ENCODE measurements around the gene PPARG.
"Not testable (repeated sequence)": the region's sequence is repeated elsewhere in the genome, so short reads cannot be mapped to it uniquely, and the experiment has no call there.

PPARG gene

GRCh38 chr3:12278566-12278965 lies 10.3 kb upstream of the PPARG start:
- in situ Hi-C loops (cut with HindIII; ENCODE audit: low sequenced_read_pairs), result no loop called here

- in situ Hi-C loops (cut with HindIII; ENCODE audit: low sequenced_read_pairs), result no loop called here
These were observed 9.1 kb upstream of the PPARG start for GRCh38 chr3:12279591-12280326.

DNA sequence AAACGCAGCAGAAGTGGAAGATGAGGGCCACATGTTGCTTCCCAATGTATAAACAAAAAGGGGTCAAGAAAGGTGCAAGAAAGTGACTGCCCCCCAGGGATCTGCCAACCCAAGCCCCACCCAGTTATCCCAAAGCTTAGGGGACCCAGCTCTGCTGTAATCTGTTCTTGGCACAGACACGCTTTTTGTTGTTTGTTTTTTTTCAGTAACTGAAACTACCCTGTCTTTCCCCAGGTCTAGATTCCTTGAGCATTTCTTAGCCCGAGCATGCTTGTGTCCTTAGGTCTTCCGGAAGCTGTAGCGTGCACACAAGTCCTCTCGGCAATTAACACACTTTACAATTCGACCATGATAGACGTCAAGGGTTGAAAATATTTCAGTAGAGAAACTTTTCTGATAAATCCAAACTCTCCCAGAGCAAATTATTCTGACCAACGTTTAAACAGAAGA lies 8.5 kb upstream of the PPARG start:
- in situ Hi-C loops (cut with HindIII; ENCODE audit: low sequenced_read_pairs), result no loop called here

DNA sequence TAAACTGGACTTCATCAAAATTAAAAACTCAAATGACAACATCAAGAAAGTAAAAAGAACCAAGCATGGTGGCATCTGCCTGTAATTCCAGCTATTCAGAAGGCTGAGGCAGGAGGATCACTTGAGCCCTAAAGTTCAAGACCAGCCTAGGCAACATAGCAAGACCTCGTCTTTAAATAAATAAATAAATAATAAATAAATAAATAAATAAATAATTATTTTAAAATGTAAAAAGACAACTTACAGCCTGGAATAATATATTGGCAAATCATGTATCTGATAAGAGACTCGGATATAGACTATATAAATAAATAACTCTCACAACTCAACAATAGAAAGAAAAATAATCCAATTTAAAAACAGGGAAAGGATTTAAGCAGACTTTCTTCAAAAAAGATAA lies 4.3 kb upstream of the PPARG start:
- in situ Hi-C loops (cut with HindIII; ENCODE audit: low sequenced_read_pairs), result no loop called here

DNA sequence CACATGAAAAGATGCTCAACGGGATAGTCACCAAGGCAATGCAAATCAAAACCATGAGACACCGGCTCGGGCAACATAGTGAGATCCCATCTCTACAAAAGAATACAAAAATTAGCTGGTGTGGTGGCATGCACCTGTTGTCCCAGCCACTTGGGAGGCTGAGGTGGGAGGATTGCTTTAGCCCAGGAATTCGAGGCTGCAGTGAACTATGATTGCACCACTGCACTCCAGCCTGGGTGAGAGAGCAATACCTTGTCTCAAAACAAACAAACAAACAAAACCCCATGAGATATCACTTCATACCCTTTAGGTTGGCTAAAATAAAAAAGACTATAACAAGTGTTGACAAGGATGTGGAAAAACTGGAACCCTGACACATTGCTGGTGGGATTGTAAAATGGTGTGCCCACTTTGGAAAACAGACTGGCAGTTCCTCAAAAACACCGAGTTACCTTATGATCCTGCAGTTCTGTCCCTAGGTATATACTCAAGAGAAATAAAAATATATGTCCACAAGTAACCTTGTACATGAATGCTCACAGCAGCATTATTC lies 3.8 kb upstream of the PPARG start:
- in situ Hi-C loops (cut with HindIII; ENCODE audit: low sequenced_read_pairs), result no loop called here

DNA sequence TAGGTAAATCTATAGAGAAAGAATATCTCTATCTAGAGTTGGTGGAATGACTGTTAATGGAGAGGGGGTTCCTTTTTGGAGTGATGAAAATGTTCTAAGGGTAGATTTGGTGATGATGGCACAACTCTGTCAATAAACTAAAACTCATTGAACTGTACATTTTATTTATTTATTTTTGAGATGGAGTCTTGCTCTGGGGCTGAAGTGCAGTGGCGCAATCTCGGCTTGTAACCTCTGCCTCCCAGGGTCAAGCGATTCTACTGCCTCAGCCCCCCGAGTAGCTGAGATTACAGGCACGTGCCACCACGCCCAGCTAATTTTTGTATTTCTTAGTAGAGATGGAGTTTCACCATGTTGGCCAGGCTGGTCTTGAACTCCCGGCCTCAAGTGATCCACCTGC lies 3.1 kb upstream of the PPARG start:
- in situ Hi-C loops (cut with HindIII; ENCODE audit: low sequenced_read_pairs), result not testable (repeated sequence)

DNA sequence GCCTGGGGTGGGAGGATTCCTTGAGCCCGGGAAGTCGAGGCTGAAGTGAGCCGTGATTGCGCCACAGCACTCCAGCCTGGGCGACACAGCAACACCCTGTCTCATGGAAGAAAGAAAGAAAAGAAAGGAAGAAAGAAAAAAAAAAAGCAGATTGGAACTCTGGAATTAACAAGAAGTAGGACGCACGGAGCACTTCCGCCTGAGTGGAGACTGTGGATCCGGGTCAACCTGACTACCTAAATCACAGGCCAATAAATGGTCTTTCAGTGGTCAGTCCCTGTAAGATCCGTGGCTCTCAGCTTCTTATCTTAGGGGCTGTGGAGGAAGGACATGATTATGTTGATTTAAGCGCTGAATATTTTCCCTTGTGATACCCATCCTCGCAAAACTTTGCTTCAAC lies 2.4 kb upstream of the PPARG start:
- in situ Hi-C loops (cut with HindIII; ENCODE audit: low sequenced_read_pairs), result no loop called here

GRCh38 chr3:12286927-12287726 lies 1.7 kb upstream of the PPARG start:
- in situ Hi-C loops (cut with HindIII; ENCODE audit: low sequenced_read_pairs), result no loop called here

DNA sequence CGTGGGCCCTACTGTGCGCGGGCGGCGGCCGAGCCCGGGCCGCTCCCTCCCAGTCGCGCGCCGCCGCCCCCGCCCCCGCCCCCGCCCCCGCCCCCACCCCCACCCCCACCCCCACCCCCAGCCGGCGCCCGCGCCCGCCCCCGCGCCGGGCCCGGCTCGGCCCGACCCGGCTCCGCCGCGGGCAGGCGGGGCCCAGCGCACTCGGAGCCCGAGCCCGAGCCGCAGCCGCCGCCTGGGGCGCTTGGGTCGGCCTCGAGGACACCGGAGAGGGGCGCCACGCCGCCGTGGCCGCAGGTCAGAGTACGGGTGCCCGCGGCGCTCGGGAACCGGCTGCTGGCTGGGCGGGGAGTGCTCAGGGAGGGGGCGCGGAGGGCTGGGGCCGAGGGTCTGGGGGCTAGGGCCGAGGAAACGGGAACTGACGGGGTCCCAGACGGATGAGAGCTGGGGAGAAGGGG lies 1.1 kb upstream of the PPARG start:
- in situ Hi-C loops (cut with HindIII; ENCODE audit: low sequenced_read_pairs), result no loop called here

GRCh38 chr3:12289524-12289923 lies 654 bp downstream of the PPARG start:
- in situ Hi-C loops (cut with HindIII; ENCODE audit: low sequenced_read_pairs), result no loop called here

GRCh38 chr3:12292770-12293169 lies 3.9 kb downstream of the PPARG start:
- in situ Hi-C loops (cut with HindIII; ENCODE audit: low sequenced_read_pairs), result no loop called here

DNA sequence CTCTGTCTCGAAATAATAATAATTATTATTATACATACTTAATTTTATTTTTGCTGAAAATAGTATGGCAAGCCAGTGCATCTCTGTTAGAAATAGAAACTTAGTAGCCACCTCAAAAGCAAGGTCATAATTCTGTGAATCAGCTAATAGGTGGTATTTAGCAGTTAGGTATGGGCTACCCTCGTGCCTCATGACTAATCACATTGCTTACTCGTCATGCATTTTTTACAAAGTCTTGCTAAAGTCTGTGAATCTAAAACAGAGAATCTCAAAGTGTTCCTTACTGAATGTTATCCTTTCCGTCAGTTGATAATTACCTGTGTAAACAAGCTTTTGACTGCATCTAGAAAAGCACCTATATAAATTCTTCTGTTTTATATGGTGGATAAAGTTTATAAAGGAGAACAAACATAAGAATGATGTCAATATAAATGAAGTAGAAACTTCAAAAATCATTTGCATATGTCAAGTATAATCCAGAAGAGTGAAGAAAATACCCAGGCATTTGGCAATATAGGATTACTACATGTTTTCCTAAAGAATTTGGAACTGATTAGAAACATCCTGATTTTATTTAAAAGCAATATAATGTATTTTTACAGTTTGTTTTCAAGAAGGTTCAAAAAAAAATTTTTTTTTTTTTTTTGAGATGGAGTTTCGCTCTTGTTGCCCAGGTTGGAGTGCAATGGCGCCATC lies 6.2 kb downstream of the PPARG start:
- in situ Hi-C loops (cut with HindIII; ENCODE audit: low sequenced_read_pairs), result loop anchor here (5.0 kb wide), 1 partner anchor 58 kb away; no protein-coding TSS in a partner anchor

- in situ Hi-C loops (cut with HindIII; ENCODE audit: low sequenced_read_pairs), result loop anchor here (5.0 kb wide), 1 partner anchor 59 kb away; no protein-coding TSS in a partner anchor
These were observed 7.6 kb downstream of the PPARG start for GRCh38 chr3:12296511-12296910.

DNA sequence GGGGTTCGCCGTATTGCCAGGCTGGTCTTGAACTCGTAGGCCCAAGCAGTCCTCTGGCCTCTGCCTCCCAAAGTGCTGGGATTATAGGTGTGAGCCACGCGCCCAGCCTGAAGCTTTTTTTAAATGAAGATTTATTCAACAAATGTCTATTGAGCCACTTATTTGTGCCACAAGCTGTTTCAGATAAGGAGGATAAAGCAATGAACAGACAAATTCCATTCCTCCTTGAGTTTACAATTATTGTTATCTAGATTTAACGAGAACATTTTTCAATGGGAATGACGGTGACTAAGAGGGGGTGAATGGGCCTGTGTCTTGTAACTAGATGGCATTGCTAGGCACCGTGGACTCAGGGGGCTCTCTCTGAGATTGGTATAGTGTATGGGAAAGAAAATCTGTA lies 10.2 kb downstream of the PPARG start:
- in situ Hi-C loops (cut with HindIII; ENCODE audit: low sequenced_read_pairs), result loop anchor here (5.0 kb wide), 1 partner anchor 62 kb away; no protein-coding TSS in a partner anchor

GRCh38 chr3:12300137-12300536 lies 11.3 kb downstream of the PPARG start:
- in situ Hi-C loops (cut with HindIII; ENCODE audit: low sequenced_read_pairs), result no loop called here

DNA sequence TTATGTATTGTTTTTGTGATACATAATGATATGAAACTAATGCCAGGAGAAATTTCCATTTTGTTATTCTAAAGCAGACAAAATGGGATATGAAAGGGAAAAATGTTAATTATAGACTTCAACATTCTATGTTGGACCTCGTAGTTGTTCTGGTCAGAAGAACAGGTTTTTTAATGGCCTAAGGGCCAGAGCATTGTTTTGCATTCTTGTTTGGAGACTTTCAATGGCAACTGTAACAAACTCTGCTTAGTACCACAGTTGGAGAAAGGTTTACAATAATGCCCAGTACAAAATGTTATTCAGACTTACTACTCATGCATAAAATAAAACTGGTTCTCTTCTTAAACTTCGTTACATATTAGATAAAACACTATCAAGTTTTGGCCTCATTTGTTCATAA lies 12.2 kb downstream of the PPARG start:
- in situ Hi-C loops (cut with HindIII; ENCODE audit: low sequenced_read_pairs), result no loop called here

DNA sequence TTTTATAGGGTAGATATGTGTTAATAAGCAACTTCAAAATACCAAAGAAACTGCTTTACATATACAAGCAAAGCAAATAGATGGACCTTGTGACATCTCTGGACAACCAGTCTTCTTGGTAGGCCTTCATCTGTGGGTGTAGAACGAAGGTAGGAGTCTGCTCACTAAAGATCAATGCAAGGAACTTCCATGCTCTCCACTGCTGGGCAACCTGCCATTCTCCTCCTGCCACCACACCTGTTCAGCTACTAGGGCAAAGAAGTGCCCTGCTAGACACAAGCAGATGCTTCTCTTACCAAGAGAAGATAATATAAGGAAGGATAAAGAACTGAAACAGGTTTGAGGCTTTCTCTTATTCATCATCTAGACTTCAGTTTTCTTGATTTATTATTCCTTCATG lies 12.6 kb downstream of the PPARG start:
- in situ Hi-C loops (cut with HindIII; ENCODE audit: low sequenced_read_pairs), result no loop called here

DNA sequence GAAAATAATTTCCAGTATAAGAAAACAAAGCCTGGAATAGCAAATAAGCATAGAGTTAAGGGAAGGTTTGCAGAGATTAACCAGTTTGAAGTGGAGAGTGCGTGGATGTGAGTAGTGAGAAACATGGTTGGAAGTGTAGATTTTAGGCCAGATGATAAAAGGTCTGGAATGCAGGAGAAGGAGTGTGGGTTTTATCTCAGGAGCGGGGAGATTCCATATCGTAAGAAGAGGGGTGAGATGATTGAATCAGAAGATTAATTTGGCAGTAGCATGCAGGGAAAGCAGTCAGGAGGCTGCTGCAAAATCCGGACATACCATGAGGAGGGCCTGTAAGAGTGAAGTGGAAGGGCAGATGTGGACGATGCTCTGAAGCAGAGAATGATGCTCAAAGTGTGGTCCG lies 13.7 kb downstream of the PPARG start:
- in situ Hi-C loops (cut with HindIII; ENCODE audit: low sequenced_read_pairs), result no loop called here

DNA sequence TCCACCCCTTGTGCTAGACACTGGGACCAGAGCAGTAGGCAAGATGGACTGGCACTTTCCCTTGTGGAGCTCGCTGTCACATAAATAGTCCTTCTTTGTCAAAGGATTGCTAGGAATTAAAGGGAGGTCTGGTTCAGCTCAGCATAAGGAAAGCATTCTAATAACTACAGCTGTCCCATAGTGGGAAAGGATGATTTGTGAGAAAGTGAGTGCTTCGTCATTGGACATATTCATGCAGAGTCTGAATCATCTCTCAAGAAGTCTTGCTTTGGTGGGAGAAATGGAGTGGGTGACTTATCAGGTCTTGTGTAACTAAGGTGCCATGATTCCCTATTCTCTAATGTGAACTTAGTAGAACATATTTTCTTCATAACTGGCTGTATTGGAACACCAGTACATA lies 14.7 kb downstream of the PPARG start:
- in situ Hi-C loops (cut with HindIII; ENCODE audit: low sequenced_read_pairs), result no loop called here

GRCh38 chr3:12303993-12304392 lies 15.1 kb downstream of the PPARG start:
- in situ Hi-C loops (cut with HindIII; ENCODE audit: low sequenced_read_pairs), result no loop called here

DNA sequence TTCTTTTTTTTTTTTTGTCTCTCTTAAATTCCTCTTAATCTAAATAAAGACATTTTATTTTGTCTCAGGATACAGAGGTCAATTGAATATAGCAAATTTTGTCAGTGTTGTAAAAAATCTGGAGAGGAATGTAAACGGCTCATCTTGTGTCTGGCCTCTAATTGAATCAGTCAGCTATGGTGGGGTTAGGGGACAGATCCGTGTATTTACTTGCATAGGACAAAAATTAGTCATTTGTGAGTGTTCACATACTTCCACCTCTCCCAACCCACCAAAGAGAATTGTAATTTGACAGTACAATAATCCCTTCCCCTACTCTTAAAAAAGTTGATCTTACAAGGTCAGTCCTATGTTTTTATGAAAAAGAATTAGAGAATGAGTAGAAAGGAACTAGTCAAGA lies 18.3 kb downstream of the PPARG start:
- in situ Hi-C loops (cut with HindIII; ENCODE audit: low sequenced_read_pairs), result no loop called here

Measured in endothelial cell of hepatic sinusoid (primary cell).